K562 (cell line): ENCODE data around the gene FAM117A. TPM values are rescaled to one million over a fixed set of nuclear protein-coding genes. Genes with fewer than 3 reads are reported as not detected.

Source experiments
- ATAC-seq: fragments of 200-7000 bp; cut with Tn5 transposase; 3 replicates; pipeline ENCODE4 v1.9.1; 2020; ENCODE audit warnings: moderate library complexity
- BruUV-seq: library from RNA; stranded (reverse); fragments of 400-500 nt; replicated peaks from 2 replicates; lab custom pipeline; 2021; lab: Mats Ljungman, UMichigan
- CTCF ChIA-PET: fragments of 300-600 bp; formaldehyde crosslinking; extraction: SDS; loops from one replicate; lab custom pipeline; 2021; ENCODE audit warnings: low intra/inter-chr PET ratio; lab: Yijun Ruan, JAX
- POLR2A ChIA-PET: fragments of 300-600, 350-650 bp; sonication (Branson Sonifier 250); formaldehyde crosslinking; extraction: SDS; loops from one replicate; lab custom pipeline; 2021; ENCODE audit warnings: antibody characterized with exemption, inconsistent platforms; lab: Yijun Ruan, JAX
- DNase-seq, 4 experiments: peaks; one replicate each; pipeline versions ENCODE4 v3.0.0 to v3.0.0-alpha.2; 2011 to 2018; ENCODE audit warnings: low spot score in 3 of 4, mixed read lengths in 3 of 4; ENCODE audit errors: extremely low read depth in 1 of 4
- FAIRE-seq: peaks from 2 replicates; lab custom pipeline; 2011; peaks lifted over from hg19 to GRCh38; lab: Jason Lieb, UNC
- H2AFZ ChIP-seq: 2 replicates; pipeline ENCODE4 v1.6.0; 2011; ENCODE audit warnings: low read depth, low read length, control low read depth, inconsistent platforms
- H3K27ac ChIP-seq: fragments of 200-600 bp; 3 replicates; pipeline ENCODE4 v1.8.0; 2011; ENCODE audit warnings: low read depth, mild to moderate bottlenecking, control low read depth, inconsistent platforms, low read length, moderate library complexity, mixed read lengths; ENCODE audit errors: extremely low read depth
- H3K27me3 ChIP-seq, 2 experiments: fragments of 300-600 bp in 1 of 2; 2 replicates in 1 of 2; 3 replicates in 1 of 2; pipeline versions ENCODE4 v1.6.0 to v1.8.0; 2011; ENCODE audit warnings: inconsistent platforms in 2 of 2, low read length in 2 of 2, mild to moderate bottlenecking in 1 of 2, mixed read lengths in 1 of 2, moderate library complexity in 1 of 2; ENCODE audit not compliant: control insufficient read depth in 2 of 2, insufficient read depth in 2 of 2
- H3K36me3 ChIP-seq: fragments of 300-600 bp; 3 replicates; pipeline ENCODE4 v1.8.0; 2011; ENCODE audit warnings: mild to moderate bottlenecking, low read length, inconsistent platforms; ENCODE audit not compliant: control insufficient read depth, insufficient read depth
- H3K4me1 ChIP-seq, 2 experiments: fragments of 200-600 bp in 1 of 2; replicated peaks in 1 of 2; 2 replicates in 1 of 2; 3 replicates in 1 of 2; pipeline versions ENCODE4 v1.5.1 to v1.8.0; 2011; ENCODE audit warnings: inconsistent platforms in 2 of 2, low read length in 2 of 2, mild to moderate bottlenecking in 1 of 2, mixed read lengths in 1 of 2, moderate library complexity in 1 of 2; ENCODE audit not compliant: control insufficient read depth in 2 of 2, insufficient read depth in 2 of 2
- H3K4me2 ChIP-seq: 2 replicates; pipeline ENCODE4 v1.6.1; 2011; ENCODE audit warnings: low read length, control low read depth, inconsistent platforms, mixed read lengths; ENCODE audit not compliant: insufficient read depth
- H3K4me3 ChIP-seq: fragments of 200-600 bp; sonication (generic), shearing (Covaris generic); 2 replicates; pipeline ENCODE4 v1.5.1; 2016; ENCODE audit warnings: control low read depth, inconsistent platforms
- H3K79me2 ChIP-seq: fragments of 200-600 bp; 3 replicates; pipeline ENCODE4 v1.8.0; 2011; ENCODE audit warnings: low read length, inconsistent platforms; ENCODE audit not compliant: control insufficient read depth, insufficient read depth
- H3K9ac ChIP-seq, 2 experiments: 2 replicates each; pipeline versions ENCODE4 v1.6.0 to v1.6.1; 2011; ENCODE audit warnings: low read depth in 2 of 2, low read length in 2 of 2, control low read depth in 1 of 2, inconsistent platforms in 1 of 2, mild to moderate bottlenecking in 1 of 2, mixed read lengths in 1 of 2; ENCODE audit not compliant: insufficient read depth in 1 of 2
- H3K9me1 ChIP-seq: one replicate; pipeline ENCODE4 v1.6.0; 2011; ENCODE audit warnings: inconsistent platforms, mild to moderate bottlenecking, low read length, moderate library complexity; ENCODE audit not compliant: control insufficient read depth, insufficient read depth
- H3K9me3 ChIP-seq: replicated peaks from 2 replicates; pipeline ENCODE4 v1.5.1; 2011; ENCODE audit warnings: low read depth, low read length, inconsistent platforms; ENCODE audit not compliant: control insufficient read depth, insufficient read depth
- H4K20me1 ChIP-seq: replicated peaks from 2 replicates; pipeline ENCODE4 v1.6.1; 2011; ENCODE audit warnings: low read length, inconsistent platforms, mixed read lengths; ENCODE audit not compliant: control insufficient read depth, insufficient read depth
- FOS ChIP-seq: IDR thresholded peaks from 3 replicates; pipeline ENCODE4 v1.6.1; 2011; ENCODE audit not compliant: insufficient read length; ENCODE audit errors: extremely low read depth
- NR2C2 ChIP-seq, 2 experiments: fragments of 200-800 bp in 1 of 2; sonication (Bioruptor generic) in 1 of 2; sonication (generic) in 1 of 2; formaldehyde crosslinking in 1 of 2; IDR thresholded peaks; 2 replicates each; pipeline versions ENCODE4 v1.6.1 to v1.8.0; 2016 to 2022; ENCODE audit warnings: mild to moderate bottlenecking in 1 of 2, missing compliant biosample characterization in 1 of 2, missing genetic modification characterization in 1 of 2, missing genetic modification reagents in 1 of 2
- POLR2G ChIP-seq: fragments of 200-400 bp; formaldehyde crosslinking; IDR thresholded peaks from 2 replicates; pipeline ENCODE4 v1.6.1; 2017; ENCODE audit warnings: low read depth, mild to moderate bottlenecking, antibody characterized with exemption, low read length, moderate library complexity
- RBM25 ChIP-seq: fragments of 200-400 bp; formaldehyde crosslinking; IDR thresholded peaks from 2 replicates; pipeline ENCODE4 v1.6.1; 2018; ENCODE audit warnings: low read length, low read depth, moderate library complexity; ENCODE audit not compliant: severe bottlenecking
- SLC30A9 ChIP-seq: fragments of 250-450 bp; sonication (Bioruptor Pico); IDR thresholded peaks from 2 replicates; pipeline ENCODE4 v1.8.0; 2022; ENCODE audit warnings: mild to moderate bottlenecking, moderate library complexity
- SRSF3 ChIP-seq: fragments of 200-400 bp; formaldehyde crosslinking; IDR thresholded peaks from 2 replicates; pipeline ENCODE4 v1.6.1; 2016; ENCODE audit warnings: mild to moderate bottlenecking, low read length, moderate library complexity; ENCODE audit not compliant: insufficient read depth
- ZKSCAN3 ChIP-seq: fragments of 250-450 bp; sonication (Bioruptor Pico); IDR thresholded peaks from 2 replicates; pipeline ENCODE4 v1.4.0; 2020
- WGBS: fragments of 100-300 bp; shearing (Covaris generic); methylation state at CpG from one replicate; pipeline ENCODE4 v1.1.6; 2016; ENCODE audit warnings: low coverage, mixed read lengths; ENCODE audit not compliant: insufficient coverage; ENCODE audit errors: missing lambda C conversion rate; 5-methylcytosine and 5-hydroxymethylcytosine counted together
- in situ Hi-C: fragments of 300-500 bp; cut with MboI; formaldehyde crosslinking; loops from 4 replicates; pipeline ENCODE4 v1.15.0; 2018; ENCODE audit warnings: inconsistent platforms, mixed read lengths
- intact Hi-C: fragments of 100-400 bp; cut with micrococcal nuclease; formaldehyde crosslinking; loops from 2 replicates; pipeline ENCODE4 v1.14.2; 2022
- polyA plus RNA-seq, 8 experiments: library from polyadenylated mRNA; depleted of rRNA in 4 of 8; stranded (reverse) in 5 of 8; unstranded in 3 of 8; fragments of >200 nt; fragmentation: Nextera tagmentation in 2 of 8; fragmentation: Illumina TruSeq in 1 of 8; extraction: Ambion mirVana in 2 of 8; extraction: Trizol in 1 of 8; gene quantifications; 2 replicates each; pipeline versions ENCODE4 v1.2.1 to v1.2.3, GENCODE V29; 2011 to 2014; ENCODE audit warnings: inconsistent platforms in 1 of 8, missing spikeins in 1 of 8
- total RNA-seq, 7 experiments: library from RNA; depleted of rRNA in 6 of 7; stranded (reverse); fragments of >200 nt in 6 of 7; fragmentation: Illumina TruSeq in 2 of 7; extraction: Trizol in 2 of 7; gene quantifications; 2 replicates each; pipeline versions ENCODE4 v1.2.1 to v1.2.3, GENCODE V29; 2011 to 2021; ENCODE audit warnings: low replicate concordance in 1 of 7
- TF ChIP-seq, protein P1 (sequence below): fragments of 250-450 bp; sonication (Bioruptor Pico); IDR thresholded peaks from 2 replicates; pipeline ENCODE4 v1.8.0; 2021; ENCODE audit warnings: moderate library complexity, mild to moderate bottlenecking, inconsistent platforms
- TF ChIP-seq, protein P2 (sequence below), 3 experiments: fragments of 200-800 bp in 1 of 3; sonication (Bioruptor generic) in 1 of 3; sonication (generic) in 1 of 3; formaldehyde crosslinking in 1 of 3; IDR thresholded peaks; 2 replicates each; pipeline versions ENCODE4 v1.6.1 to v1.8.0; 2016 to 2022; ENCODE audit warnings: mild to moderate bottlenecking in 2 of 3, missing compliant biosample characterization in 2 of 3, missing genetic modification characterization in 2 of 3, missing genetic modification reagents in 1 of 3
- TF ChIP-seq, protein P3 (sequence below): fragments of 450-650 bp; conservative IDR thresholded peaks from 2 replicates; pipeline ENCODE4 v1.6.1; 2016; ENCODE audit warnings: missing genetic modification characterization, low read depth, mild to moderate bottlenecking, missing compliant biosample characterization, moderate library complexity
- TF ChIP-seq, protein P4 (sequence below): fragments of 450-650 bp; IDR thresholded peaks from 2 replicates; pipeline ENCODE4 v1.6.1; 2014; ENCODE audit warnings: low read depth, mild to moderate bottlenecking, moderate library complexity, borderline replicate concordance

Gene FAM117A
- total and polyA plus RNA-seq, 9 of the 15 experiments (the other 6 are each of a cell fraction or from before 2014, with no cell fraction given), result 3.1 to 79.7 (median 36.6) TPM

DNA sequence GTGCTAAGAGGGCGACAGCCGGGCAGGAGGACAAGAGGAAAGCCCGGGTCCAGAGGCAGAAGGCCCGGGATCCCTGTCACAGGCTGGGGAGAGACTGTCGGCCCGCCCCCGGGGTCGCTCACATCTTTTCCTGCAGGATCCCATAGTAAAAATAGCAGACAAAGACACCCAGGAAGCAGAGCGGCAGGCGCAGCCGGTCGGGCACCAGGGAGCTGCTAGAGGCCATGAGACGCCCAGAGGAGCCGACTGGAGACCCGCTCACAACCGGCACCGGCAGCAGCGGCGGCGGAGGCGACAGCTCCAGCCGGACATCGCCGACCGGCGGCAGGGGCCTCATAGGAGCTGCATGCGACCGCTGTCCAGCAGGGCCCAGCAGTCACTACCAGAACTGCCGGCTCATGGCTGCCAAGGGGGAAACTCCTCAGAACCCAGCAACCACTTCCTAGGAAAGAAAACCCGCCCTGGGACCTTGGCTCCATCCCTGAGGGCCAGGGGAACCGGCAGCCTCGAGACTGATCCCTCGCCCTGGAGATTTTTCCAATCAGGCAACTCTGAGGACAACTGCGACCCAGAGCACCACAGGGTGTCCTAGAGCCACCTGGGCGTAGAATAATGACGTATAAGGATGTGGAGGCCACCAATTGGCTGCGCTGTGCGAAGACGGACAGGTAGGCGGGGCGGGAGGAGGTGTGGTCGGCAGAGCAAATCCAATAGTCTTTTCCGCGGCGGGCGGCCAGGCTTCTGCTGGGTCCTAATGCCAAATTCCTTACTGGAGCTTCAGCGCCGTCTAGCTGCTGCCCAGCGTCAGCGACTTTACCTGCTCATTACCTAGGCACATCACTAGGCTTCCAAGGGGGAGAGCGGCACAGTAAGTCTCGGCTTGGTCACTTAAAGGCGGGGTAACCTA, 56.1 kb downstream of the FAM117A start, which contains the start of gene SLC35B1:
TSS of gene SLC35B1 (minus strand) at position 357 of the 907 bp plus-strand sequence. CDS start at position 226, 131 bp downstream.
- under 1% methylated on average over 48 of the region's 53 CpGs for WGBS
- Histone ChIP-seq H2AFZ (peak within 1 kb of the TSS; percentile 94), H3K9me1 (no peaks in the 10 kb centered on the region), H3K27me3 (no peaks in the 10 kb centered on the region), H3K4me3 (peak within 1 kb of the TSS; percentile 85), H3K9ac (peak within 1 kb of the TSS; percentile 97 to 99), H3K79me2 (peaks cover 17% of the 10 kb centered on the region), H3K4me2 (peak within 1 kb of the TSS; percentile 86), H3K36me3 (peaks cover 65% of the 10 kb centered on the region; the same call in 2 of the 3 replicates), H3K4me1 (peaks cover 6 to 18% of the 10 kb centered on the region in 2 experiments; a peak in 4 of 5 replicates), H3K9me3 (no peaks in the 10 kb centered on the region), H4K20me1 (no peaks in the 10 kb centered on the region), H3K27ac (peak within 1 kb of the TSS; percentile 98)
- FAIRE-seq, result peak; percentile 99
- no TSS peak for BruUV-seq
- ATAC-seq, result peak; percentile 96
- POLR2A ChIA-PET, result interaction anchor here (0.5 to 3.5 kb wide), 27 partner anchors 9 to 1659 kb away, joined by 3 to 23 read pairs (median 4); partner anchors contain the start of genes FAM117A, KAT7, NFE2L1 and SPOP
- CTCF ChIA-PET, result interaction anchor here (1.0 to 2.6 kb wide), 4 partner anchors 12 to 138 kb away, joined by 4 to 19 read pairs (median 10); no protein-coding TSS in a partner anchor
- peak; percentile 96 to 99 (median 98) for DNase-seq
- in situ Hi-C loops, result loop anchor here (5.0 kb wide), 3 partner anchors 79 to 294 kb away; partner anchors contain the start of genes KAT7 and TAC4
- intact Hi-C loops, result loop anchor here (1.0 to 5.0 kb wide), 4 partner anchors 31 to 144 kb away; partner anchors contain the start of gene FAM117A
- TF ChIP-seq, protein P1, sequence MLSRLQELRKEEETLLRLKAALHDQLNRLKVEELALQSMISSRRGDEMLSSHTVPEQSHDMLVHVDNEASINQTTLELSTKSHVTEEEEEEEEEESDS (CRISPR knock-in tag), result no peak
- TF ChIP-seq, protein P2, sequence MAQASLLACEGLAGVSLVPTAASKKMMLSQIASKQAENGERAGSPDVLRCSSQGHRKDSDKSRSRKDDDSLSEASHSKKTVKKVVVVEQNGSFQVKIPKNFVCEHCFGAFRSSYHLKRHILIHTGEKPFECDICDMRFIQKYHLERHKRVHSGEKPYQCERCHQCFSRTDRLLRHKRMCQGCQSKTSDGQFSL (CRISPR knock-in tag; IDR thresholded peaks at IDR 0.05), result no peak; the same call in 1 of the 2 replicates
- TF ChIP-seq, protein P2 (tag; IDR thresholded peaks at IDR 0.05), result no peak
- TF ChIP-seq NR2C2 (CRISPR knock-in tag; IDR thresholded peaks at IDR 0.05) (peak; percentile 16; the same call in 1 of the 2 replicates), NR2C2 (tag; IDR thresholded peaks at IDR 0.05) (peak; percentile 84; the same call in 1 of the 2 replicates), ZKSCAN3 (CRISPR knock-in tag) (no peak), FOS (peak; percentile 51), SRSF3 (no peak), POLR2G (peak; percentile 96), SLC30A9 (CRISPR knock-in tag) (no peak), RBM25 (peak; percentile 70)
- TF ChIP-seq, protein P3, sequence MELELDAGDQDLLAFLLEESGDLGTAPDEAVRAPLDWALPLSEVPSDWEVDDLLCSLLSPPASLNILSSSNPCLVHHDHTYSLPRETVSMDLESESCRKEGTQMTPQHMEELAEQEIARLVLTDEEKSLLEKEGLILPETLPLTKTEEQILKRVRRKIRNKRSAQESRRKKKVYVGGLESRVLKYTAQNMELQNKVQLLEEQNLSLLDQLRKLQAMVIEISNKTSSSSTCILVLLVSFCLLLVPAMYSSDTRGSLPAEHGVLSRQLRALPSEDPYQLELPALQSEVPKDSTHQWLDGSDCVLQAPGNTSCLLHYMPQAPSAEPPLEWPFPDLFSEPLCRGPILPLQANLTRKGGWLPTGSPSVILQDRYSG (tag), result peak; percentile 66; the same call in 1 of the 2 replicates
- TF ChIP-seq, protein P4, sequence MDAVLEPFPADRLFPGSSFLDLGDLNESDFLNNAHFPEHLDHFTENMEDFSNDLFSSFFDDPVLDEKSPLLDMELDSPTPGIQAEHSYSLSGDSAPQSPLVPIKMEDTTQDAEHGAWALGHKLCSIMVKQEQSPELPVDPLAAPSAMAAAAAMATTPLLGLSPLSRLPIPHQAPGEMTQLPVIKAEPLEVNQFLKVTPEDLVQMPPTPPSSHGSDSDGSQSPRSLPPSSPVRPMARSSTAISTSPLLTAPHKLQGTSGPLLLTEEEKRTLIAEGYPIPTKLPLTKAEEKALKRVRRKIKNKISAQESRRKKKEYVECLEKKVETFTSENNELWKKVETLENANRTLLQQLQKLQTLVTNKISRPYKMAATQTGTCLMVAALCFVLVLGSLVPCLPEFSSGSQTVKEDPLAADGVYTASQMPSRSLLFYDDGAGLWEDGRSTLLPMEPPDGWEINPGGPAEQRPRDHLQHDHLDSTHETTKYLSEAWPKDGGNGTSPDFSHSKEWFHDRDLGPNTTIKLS, result peak; percentile 54
